PC-9 (cell line): ENCODE data around the gene ZDHHC21. TPM values are rescaled to one million over a fixed set of nuclear protein-coding genes. Genes with fewer than 3 reads are reported as not detected.

Source experiments
- BruUV-seq: library from RNA; stranded (reverse); fragments of 400-500 nt; replicated peaks from 2 replicates; lab custom pipeline; 2021; lab: Mats Ljungman, UMichigan
- CTCF ChIA-PET: fragments of 300-600 bp; sonication (Branson Sonifier 250); formaldehyde crosslinking; loops from one replicate; lab custom pipeline; 2022; ENCODE audit warnings: antibody characterized with exemption; lab: Charles Lee
- POLR2A ChIA-PET: fragments of 300-600 bp; sonication (Branson Sonifier 250); formaldehyde crosslinking; loops from one replicate; lab custom pipeline; 2022; ENCODE audit warnings: antibody characterized with exemption; ENCODE audit not compliant: unreplicated experiment; lab: Charles Lee
- DNase-seq, 2 experiments: peaks; one replicate each; pipeline versions ENCODE4 v3.0.0 to v3.0.0-alpha.2; 2015 to 2022; ENCODE audit warnings: mixed read lengths in 1 of 2
- H2AFZ ChIP-seq: fragments of 200-600 bp; sonication (generic); 2 replicates; pipeline ENCODE4 v1.8.1; 2017; ENCODE audit warnings: antibody characterized with exemption
- H3F3A ChIP-seq: fragments of 200-600 bp; sonication (generic); 2 replicates; pipeline ENCODE4 v1.8.1; 2017; ENCODE audit warnings: antibody characterized with exemption, mild to moderate bottlenecking, low read depth; ENCODE audit not compliant: insufficient read depth
- H3K27ac ChIP-seq: fragments of 200-600 bp; sonication (generic); 2 replicates; pipeline ENCODE4 v1.6.1; 2016; ENCODE audit warnings: mixed run types
- H3K27me3 ChIP-seq: fragments of 200-600 bp; sonication (generic); 2 replicates; pipeline ENCODE4 v1.6.1; 2016; ENCODE audit warnings: low read depth, mixed run types; ENCODE audit not compliant: insufficient read depth
- H3K36me3 ChIP-seq: fragments of 200-600 bp; sonication (generic); 2 replicates; pipeline ENCODE4 v1.6.1; 2016; ENCODE audit warnings: low read depth, mixed run types
- H3K4me1 ChIP-seq: fragments of 200-600 bp; sonication (generic); replicated peaks from 2 replicates; pipeline ENCODE4 v1.6.1; 2016; ENCODE audit warnings: mixed run types; ENCODE audit not compliant: insufficient read depth
- H3K4me2 ChIP-seq: fragments of 200-600 bp; sonication (generic); 2 replicates; pipeline ENCODE4 v1.6.1; 2017; ENCODE audit warnings: mixed run types
- H3K4me3 ChIP-seq: fragments of 200-600 bp; sonication (generic); 2 replicates; pipeline ENCODE4 v1.6.1; 2016; ENCODE audit warnings: mixed run types
- H3K79me2 ChIP-seq: fragments of 200-600 bp; sonication (generic); 2 replicates; pipeline ENCODE4 v1.6.1; 2017; ENCODE audit warnings: low read depth, mixed run types
- H3K9me2 ChIP-seq: fragments of 200-600 bp; sonication (generic); 2 replicates; pipeline ENCODE4 v1.8.1; 2017; ENCODE audit warnings: mild to moderate bottlenecking; ENCODE audit not compliant: insufficient read depth
- H3K9me3 ChIP-seq: fragments of 200-600 bp; sonication (generic); 2 replicates; pipeline ENCODE4 v1.8.1; 2016; ENCODE audit warnings: low read depth; ENCODE audit not compliant: insufficient read depth
- H4K20me1 ChIP-seq: fragments of 200-600 bp; sonication (generic); 2 replicates; pipeline ENCODE4 v1.8.1; 2017; ENCODE audit not compliant: insufficient read depth
- EZH2 ChIP-seq: fragments of 200-600 bp; sonication (generic); IDR thresholded peaks from 2 replicates; pipeline ENCODE4 v1.8.0; 2017; ENCODE audit warnings: antibody characterized with exemption, low read depth
- intact Hi-C: fragments of 100-400 bp; cut with micrococcal nuclease; formaldehyde crosslinking; loops from one replicate; pipeline ENCODE4 v1.10.0; 2022; ENCODE audit not compliant: unreplicated experiment
- total RNA-seq: library from RNA; stranded (reverse); gene quantifications from 2 replicates; pipeline ENCODE4 v1.2.3, GENCODE V29; 2021
- TF ChIP-seq, protein P1 (sequence below): fragments of 200-600 bp; sonication (generic); conservative IDR thresholded peaks from 2 replicates; pipeline ENCODE4 v1.6.1; 2017; ENCODE audit warnings: mixed run types, antibody characterized with exemption, mild to moderate bottlenecking, moderate library complexity

The ZDHHC21 gene
- total RNA-seq, 1 experiment from 2014 or later, result 5.3 TPM

GRCh38 chr9:14705079-14705478 is 11.8 kb upstream of the ZDHHC21 start:
- H3K36me3 ChIP-seq, result no peaks in the 10 kb centered on the region
- no peaks in the 10 kb centered on the region for H3K79me2 ChIP-seq
- H2AFZ ChIP-seq, result no peak overlapping the region
- intact Hi-C loops, result no loop called here
- H3K9me2 ChIP-seq, result no peaks in the 10 kb centered on the region
- no peak overlapping the region for H3K4me3 ChIP-seq
- H3K4me2 ChIP-seq, result no peak overlapping the region
- no peaks in the 10 kb centered on the region for H3K9me3 ChIP-seq
- no peaks in the 10 kb centered on the region for H4K20me1 ChIP-seq
- H3K4me1 ChIP-seq, result no peaks in the 10 kb centered on the region
- ChIA-PET POLR2A (no interaction called here), CTCF (no interaction called here)
- TF ChIP-seq EZH2, result no peak
- TF ChIP-seq, protein P1, sequence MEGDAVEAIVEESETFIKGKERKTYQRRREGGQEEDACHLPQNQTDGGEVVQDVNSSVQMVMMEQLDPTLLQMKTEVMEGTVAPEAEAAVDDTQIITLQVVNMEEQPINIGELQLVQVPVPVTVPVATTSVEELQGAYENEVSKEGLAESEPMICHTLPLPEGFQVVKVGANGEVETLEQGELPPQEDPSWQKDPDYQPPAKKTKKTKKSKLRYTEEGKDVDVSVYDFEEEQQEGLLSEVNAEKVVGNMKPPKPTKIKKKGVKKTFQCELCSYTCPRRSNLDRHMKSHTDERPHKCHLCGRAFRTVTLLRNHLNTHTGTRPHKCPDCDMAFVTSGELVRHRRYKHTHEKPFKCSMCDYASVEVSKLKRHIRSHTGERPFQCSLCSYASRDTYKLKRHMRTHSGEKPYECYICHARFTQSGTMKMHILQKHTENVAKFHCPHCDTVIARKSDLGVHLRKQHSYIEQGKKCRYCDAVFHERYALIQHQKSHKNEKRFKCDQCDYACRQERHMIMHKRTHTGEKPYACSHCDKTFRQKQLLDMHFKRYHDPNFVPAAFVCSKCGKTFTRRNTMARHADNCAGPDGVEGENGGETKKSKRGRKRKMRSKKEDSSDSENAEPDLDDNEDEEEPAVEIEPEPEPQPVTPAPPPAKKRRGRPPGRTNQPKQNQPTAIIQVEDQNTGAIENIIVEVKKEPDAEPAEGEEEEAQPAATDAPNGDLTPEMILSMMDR, result no peak
- no peaks in the 10 kb centered on the region for H3F3A ChIP-seq
- H3K27ac ChIP-seq, result no peak overlapping the region
- no TSS peak for BruUV-seq
- no peaks in the 10 kb centered on the region for H3K27me3 ChIP-seq
- no peak for DNase-seq

DNA sequence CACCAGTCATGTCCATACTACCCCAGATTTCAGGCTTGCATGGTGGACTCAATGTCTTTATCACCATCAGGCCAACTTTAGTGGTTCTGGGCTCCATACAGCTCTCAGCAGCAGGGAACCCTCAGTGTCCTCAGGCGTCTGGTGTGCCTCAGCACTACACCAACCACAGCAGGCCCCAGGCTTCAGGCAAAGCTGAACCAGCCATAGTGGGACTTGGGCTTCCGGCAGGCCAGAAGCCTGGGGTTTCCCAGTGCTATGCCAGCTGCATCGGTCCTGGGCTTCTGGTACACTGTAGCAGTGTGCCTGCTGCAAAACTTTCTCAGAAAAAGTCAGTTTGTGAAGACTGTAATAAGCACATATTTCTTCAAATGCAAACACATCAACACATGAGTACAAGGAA is 11.0 kb upstream of the ZDHHC21 start:
- CTCF ChIA-PET, result no interaction called here

DNA sequence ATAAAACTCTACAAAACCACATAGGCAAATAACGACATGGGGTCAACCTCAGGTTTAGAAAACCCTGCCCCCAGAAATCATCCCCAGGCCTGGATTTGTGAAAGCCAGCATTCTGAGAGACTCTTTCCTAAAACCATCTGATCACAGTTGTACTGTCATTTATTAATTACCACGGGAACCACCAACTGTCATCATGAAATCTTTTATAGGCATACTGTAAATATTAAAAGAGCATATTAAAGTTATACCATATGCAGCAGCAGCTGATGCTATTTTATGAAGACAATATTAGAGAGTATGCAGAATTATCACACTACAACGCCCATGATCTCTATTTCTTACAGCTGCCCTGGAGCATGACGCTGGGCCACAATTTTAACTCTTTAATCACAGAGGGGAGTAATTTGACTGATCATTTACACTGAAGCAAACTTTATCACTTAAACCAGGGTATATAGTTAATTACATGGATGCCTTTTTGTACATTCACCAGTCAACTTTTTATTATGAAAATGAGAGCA is 9.0 kb upstream of the ZDHHC21 start:
- H3K4me3 ChIP-seq, result no peak overlapping the region
- no peak for DNase-seq
- intact Hi-C loops, result no loop called here
- BruUV-seq, result no TSS peak
- no peak overlapping the region for H3K27ac ChIP-seq
- H3F3A ChIP-seq, result no peaks in the 10 kb centered on the region
- no peaks in the 10 kb centered on the region for H3K9me2 ChIP-seq
- TF ChIP-seq, protein P1, result no peak
- no peak for TF ChIP-seq EZH2
- H3K4me1 ChIP-seq, result no peaks in the 10 kb centered on the region
- no peaks in the 10 kb centered on the region for H4K20me1 ChIP-seq
- no peaks in the 10 kb centered on the region for H3K79me2 ChIP-seq
- H3K9me3 ChIP-seq, result no peaks in the 10 kb centered on the region
- no peak overlapping the region for H3K4me2 ChIP-seq
- H2AFZ ChIP-seq, result no peak overlapping the region
- ChIA-PET POLR2A (no interaction called here), CTCF (no interaction called here)
- H3K27me3 ChIP-seq, result no peaks in the 10 kb centered on the region
- H3K36me3 ChIP-seq, result no peaks in the 10 kb centered on the region

More for the DNA sequence above, 11.0 kb upstream of the ZDHHC21 start:
- Histone ChIP-seq H3K4me3 (no peak overlapping the region), H3K36me3 (no peaks in the 10 kb centered on the region), H3K79me2 (no peaks in the 10 kb centered on the region), H3K27me3 (no peaks in the 10 kb centered on the region), H3K9me3 (no peaks in the 10 kb centered on the region), H3K27ac (no peak overlapping the region), H3F3A (no peaks in the 10 kb centered on the region), H4K20me1 (no peaks in the 10 kb centered on the region), H3K4me2 (no peak overlapping the region), H3K4me1 (no peaks in the 10 kb centered on the region), H3K9me2 (no peaks in the 10 kb centered on the region), H2AFZ (no peak overlapping the region)
- POLR2A ChIA-PET, result no interaction called here
- no peak for TF ChIP-seq EZH2
- no peak for DNase-seq
- intact Hi-C loops, result no loop called here
- no TSS peak for BruUV-seq
